ENCODE measurements around the gene GPR84.

The GPR84 gene

GRCh38 chr12:54364413-54364812, at the start of gene GPR84:
Gene GPR84 (minus strand): TSS chr12:54364486. CDS start chr12:54363851, 635 bp downstream.
- peak in 1 of 2 donors; percentile 34 for DNase-seq

- peak; percentile 88 to 91 for DNase-seq
Measured at GRCh38 chr12:54413284-54414190, 49.3 kb upstream of the GPR84 start.

GRCh38 chr12:54412786-54413185, 48.5 kb upstream of the GPR84 start:
- DNase-seq = peak in 1 of 2 donors; percentile 41

- no peak for DNase-seq
Measured at GRCh38 chr12:54412348-54412747, 48.1 kb upstream of the GPR84 start.

DNA sequence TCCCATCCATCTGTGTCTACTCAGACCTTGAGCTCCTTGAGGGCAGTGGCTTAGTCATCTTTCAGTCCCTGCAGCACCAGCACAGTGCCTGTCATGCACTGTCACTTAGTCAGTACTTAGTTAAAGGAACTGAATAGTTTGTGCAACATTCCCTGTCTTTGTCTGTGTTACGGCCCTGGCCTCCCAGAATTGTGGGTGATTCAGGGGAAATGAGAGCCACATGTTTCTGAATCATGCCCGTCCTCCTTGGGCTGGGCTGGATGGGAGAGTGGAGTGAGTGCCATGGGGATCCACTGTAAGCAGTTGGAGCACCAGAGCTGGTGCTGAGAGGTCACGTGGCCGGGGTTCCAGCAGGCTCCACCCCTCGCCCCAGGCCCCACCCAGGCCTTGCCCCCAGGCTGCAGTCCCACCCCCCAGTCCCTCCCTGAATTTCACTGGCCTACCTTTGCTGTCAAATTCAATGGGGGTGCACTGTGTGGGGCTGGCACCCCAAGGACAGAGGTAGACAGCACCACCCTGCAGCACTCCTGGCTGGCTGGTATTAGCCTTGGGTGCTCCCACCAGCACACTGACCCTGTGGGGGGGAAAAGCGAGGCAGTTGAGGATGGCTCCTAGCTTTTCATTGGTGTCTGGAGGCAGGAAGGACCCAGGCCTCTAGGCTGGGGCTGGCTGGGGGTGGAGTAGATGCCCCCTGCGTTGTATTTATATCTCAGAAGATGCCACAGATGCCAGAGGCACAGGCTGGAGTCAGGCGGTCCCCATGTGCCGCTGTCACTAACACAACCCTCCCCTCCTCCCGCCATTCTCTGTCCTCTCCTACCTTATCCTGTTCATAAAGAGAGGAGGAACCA, 47.3 kb upstream of the GPR84 start:
- DNase-seq = peak; percentile 65 to 87

- no peak for DNase-seq
Measured at GRCh38 chr12:54409267-54409666, 45.0 kb upstream of the GPR84 start.

GRCh38 chr12:54407183-54407905, 43.1 kb upstream of the GPR84 start:
- no peak for DNase-seq

DNA sequence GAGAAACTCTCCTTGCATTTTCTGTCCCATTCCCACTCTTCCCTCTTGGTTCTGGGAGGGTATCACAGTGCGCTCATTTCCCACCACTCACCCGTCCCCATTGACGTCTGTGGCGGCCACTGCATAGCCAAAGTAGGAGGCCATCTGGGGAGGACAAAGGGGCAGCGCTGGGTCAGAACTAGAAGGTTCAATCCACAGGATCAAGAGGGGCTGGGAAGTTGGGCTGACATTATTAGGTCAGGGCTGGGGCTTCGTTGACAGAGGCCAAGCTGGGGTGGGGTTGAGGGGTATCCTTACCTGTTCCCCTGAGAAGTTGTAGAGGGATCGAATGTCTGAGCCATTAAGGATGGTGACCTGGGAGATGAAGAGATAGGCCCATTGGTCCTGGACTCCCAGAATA, 41.3 kb upstream of the GPR84 start:
- no peak for DNase-seq

- no peak for DNase-seq
Measured at GRCh38 chr12:54405106-54405505, 40.8 kb upstream of the GPR84 start.

DNA sequence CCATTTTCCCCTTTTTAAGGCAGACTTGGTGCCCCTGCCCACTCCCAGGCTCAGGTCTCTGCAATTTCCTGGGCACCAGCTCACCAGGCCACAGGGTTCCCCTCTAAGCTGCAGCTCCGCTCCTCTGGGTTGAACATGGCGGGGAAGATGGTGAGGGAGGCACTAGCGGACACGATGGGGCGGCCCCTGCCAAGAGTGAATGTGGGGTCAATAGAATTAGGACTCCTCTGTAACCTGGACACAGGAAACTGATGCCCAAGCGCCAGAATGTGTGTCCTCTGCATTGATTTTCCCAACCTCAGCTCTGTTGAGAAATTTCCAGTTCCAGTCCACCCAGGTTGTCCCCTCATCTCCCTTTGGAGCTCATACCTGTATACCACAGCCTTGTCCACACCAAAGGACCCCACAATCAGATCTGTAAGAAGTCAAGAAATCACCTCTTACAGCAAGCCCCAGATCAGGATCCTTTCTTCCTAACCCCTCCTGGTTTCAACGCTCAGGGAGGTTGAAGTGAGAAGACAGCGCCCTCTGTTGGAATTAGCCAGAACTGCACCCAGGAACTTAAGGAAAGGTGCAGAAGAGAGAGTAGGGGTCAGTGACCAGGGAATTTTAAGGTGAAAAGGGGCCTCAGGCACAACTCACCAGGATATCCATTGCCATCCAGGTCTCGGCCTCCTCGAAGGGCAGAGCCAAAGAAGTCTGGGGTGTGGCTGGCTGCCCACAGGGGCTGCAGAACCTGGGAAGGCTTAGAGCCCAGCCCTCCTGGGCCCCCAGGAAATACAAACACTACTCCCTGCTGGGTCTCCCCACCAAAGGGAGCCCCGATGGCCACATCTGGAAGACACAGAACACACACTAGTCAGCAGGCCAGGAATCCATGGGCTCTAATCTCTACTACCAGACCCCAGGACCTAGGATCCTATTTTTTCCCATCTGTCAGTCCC, 40.0 kb upstream of the GPR84 start:
- peak; percentile 67 to 74 for DNase-seq

GRCh38 chr12:54401119-54401518, 36.8 kb upstream of the GPR84 start:
- DNase-seq = no peak

DNA sequence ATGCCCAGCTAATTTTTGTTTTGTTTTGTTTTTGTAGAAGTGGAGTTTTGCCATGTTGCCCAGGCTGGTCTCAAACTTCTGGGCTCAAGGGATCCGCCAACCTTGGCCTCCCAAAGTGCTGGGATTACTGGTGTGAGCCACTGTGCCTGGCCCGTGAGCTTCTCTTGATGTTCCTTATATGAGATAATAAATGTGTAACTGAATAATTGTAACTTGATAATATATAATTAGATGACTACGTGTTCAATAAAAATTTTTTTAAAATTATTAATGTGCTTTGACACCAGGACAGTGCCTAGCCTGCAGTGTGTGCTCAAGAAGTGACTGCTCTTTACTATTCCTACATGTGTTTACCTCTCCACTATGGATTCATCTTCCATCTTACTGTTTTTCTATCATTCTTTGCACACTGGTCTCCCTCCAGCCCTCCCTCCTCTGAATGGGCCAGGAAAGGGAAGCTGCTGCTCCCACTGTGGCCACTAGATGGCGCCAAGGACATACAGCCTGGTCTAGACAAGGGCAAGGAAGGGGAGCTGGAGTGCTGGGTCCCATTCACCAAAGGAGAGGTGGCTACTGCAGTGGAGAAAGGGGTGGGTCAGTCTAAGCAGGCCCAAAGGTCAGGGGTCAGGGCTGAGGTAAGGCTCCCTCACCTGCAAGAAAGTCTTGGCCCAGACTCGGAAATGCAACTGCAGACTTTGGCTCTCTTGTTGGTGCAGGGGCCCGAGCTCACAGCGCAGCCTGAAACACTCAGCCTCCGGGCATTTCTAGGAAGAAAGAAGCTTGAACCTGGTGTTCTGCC, 34.9 kb upstream of the GPR84 start:
- peak; percentile 88 to 89 for DNase-seq

DNA sequence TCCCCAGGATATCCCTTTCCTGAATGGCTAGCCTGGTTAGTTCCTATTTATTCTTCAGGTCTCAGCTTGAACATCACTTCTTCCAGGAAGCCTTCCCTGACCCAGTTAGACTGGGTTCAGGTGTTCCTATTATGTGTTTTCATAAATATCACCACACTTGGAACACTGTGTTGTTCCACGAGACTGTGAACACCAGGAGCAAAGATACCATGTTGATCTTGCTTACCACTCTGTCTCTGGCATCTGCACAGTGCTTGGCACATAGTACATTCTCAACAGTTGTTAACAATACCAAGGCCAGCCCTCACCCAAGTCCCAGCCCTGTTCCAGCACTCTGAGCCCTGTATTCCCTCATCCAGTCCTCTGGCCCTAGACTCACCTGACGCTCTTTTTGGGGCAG, 33.9 kb upstream of the GPR84 start:
- DNase-seq = no peak

DNA sequence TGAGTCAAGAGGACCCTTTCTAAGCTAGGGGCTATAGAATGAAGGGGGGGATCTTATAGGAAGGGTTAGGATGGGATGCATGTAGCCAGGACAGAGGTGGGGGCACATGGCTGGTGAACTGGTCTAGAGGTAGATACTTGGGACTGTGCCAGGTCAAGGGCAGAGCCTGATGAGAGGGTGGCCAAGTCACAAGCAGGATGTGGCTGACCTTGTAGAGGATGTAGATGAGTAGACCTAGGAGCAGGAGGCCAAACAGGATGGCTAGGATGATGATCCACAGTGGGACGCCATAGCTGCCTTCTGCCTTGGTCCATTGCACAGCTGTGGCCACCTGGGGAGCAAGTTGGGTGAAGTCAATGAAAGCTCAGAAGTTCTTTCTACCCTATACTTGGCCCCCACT, 32.9 kb upstream of the GPR84 start:
- DNase-seq = no peak

DNA sequence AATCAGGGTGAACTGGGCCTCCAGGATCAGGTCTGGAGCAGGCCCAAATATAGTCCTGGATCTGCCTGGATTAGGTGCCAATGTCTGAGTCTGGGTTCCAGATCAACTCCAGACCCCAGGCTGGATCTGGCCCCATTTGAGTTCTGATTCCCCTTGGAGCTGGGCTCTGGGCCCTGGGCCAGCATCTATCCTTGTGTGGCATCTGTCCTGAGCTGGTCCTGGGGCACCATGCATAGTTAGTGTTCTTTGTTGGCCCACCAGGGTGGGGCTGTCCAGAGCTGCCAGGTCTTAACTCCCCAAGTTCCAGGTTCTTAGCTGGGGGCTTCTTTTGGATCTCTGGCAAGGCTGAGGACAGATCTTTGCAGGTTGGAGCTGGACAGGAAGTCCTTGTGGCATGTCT, 31.3 kb upstream of the GPR84 start:
- no peak for DNase-seq

DNA sequence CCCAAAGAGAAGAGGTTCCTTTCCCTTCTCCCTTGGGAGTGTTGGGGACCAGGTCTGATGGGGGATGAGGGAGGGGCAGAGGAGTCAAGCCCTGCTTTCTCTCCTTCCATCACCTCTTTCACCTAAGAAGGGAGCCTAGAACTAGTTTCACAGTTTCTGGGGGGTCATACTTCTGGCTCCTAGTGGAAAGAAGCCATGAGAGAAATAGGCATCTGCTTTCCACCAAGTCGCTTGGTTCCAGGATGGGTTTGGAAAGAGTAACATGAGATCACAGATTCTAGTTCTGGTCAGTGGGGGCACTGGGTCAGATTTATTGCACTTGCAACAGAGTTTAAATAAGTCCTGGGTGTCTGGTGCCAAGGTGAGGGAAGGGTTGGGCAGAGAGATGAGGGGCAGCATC, 30.7 kb upstream of the GPR84 start:
- no peak for DNase-seq

DNA sequence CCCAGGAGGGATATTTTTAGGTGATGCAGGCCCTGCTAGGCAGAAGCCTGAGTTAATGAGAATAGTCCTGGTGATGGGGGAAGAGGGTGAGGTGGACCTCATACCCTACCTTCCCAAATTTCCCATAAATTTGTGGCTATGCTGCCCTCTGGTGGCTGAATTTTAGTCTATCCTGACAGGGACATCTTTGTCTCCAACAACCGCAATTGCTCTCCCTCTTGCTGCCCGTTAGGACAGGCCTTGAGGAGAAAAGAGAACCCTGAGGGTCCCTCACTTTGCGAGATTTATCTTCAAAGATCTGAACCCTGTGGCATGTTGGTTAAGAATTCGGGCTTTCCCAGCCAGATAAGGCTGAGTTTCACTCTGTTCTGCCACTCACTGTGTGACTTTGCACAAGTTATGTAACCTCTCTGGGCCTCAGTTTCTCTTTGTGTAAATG, 30.0 kb upstream of the GPR84 start:
- peak; percentile 45 to 54 for DNase-seq

DNA sequence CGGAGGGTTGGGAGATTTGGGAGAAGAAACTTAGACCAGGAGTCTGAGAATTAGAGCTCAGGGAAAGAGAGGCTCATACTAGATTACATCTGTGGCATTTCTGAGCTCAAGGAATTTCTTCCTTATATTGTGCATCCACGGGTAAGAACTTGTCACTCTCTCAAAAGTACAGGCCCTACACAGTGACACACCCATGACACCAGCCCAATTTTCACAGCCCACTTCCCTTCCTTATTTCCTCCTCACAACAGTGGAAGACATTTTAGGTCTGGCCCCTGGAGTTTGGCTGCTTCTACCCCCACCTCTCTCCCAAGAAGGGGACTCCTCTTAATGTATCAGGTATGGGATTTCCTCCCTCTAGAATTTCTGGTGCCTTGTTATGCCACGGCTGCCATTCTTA, 29.5 kb upstream of the GPR84 start:
- no peak for DNase-seq

- DNase-seq = no peak
Measured at GRCh38 chr12:54393207-54393609, 28.9 kb upstream of the GPR84 start.

GRCh38 chr12:54392485-54393206, 28.4 kb upstream of the GPR84 start:
- no peak for DNase-seq
